ENCODE results near the gene ISYNA1. TPM values are rescaled to one million over a fixed set of nuclear protein-coding genes. Genes with fewer than 3 reads are reported as not detected.

The ISYNA1 gene
- total and polyA plus RNA-seq, 4 donors: 14.7 to 56.7 (median 25.0) TPM

- no peak overlapping the region for H3K9ac ChIP-seq (ENCODE audit: insufficient read depth in 1 of 2, low read length in 2 of 2)
- WGBS, 2 donors: 28 to 41% methylated on average over 7 of the region's 7 CpGs
- TF ChIP-seq, protein P1, sequence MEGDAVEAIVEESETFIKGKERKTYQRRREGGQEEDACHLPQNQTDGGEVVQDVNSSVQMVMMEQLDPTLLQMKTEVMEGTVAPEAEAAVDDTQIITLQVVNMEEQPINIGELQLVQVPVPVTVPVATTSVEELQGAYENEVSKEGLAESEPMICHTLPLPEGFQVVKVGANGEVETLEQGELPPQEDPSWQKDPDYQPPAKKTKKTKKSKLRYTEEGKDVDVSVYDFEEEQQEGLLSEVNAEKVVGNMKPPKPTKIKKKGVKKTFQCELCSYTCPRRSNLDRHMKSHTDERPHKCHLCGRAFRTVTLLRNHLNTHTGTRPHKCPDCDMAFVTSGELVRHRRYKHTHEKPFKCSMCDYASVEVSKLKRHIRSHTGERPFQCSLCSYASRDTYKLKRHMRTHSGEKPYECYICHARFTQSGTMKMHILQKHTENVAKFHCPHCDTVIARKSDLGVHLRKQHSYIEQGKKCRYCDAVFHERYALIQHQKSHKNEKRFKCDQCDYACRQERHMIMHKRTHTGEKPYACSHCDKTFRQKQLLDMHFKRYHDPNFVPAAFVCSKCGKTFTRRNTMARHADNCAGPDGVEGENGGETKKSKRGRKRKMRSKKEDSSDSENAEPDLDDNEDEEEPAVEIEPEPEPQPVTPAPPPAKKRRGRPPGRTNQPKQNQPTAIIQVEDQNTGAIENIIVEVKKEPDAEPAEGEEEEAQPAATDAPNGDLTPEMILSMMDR (IDR thresholded peaks at IDR 0.05; ENCODE audit: control extremely low read depth, extremely low read depth): no peak
- no peaks in the 10 kb centered on the region for H3K9me3 ChIP-seq (ENCODE audit: control insufficient read depth in 4 of 4, insufficient read depth in 3 of 4, low read length in 3 of 4)
- no peaks in the 10 kb centered on the region for H3K27me3 ChIP-seq (ENCODE audit: control insufficient read depth in 3 of 3, insufficient read depth in 3 of 3, low read length in 2 of 3)
- peak overlapping the region in 1 of 2 donors; percentile 60 for H3K27ac ChIP-seq (ENCODE audit: low read depth in 1 of 2, low read length in 1 of 2)
- ATAC-seq (ENCODE audit: insufficient read depth, low FRiP score): peak; percentile 30
- H3K36me3 ChIP-seq (ENCODE audit: control insufficient read depth in 4 of 4, insufficient read depth in 4 of 4, low read length in 4 of 4): no peaks in the 10 kb centered on the region
- DNase-seq: peak; percentile 75 to 82 (median 76)
- no peak overlapping the region for H3K4me3 ChIP-seq
- H3K4me1 ChIP-seq (ENCODE audit: control insufficient read depth in 5 of 5, insufficient read depth in 5 of 5, low read length in 5 of 5): peaks cover 0 to 6% (median 0%) of the 10 kb centered on the region in 5 donors
These were observed 36.3 kb downstream of the ISYNA1 start for GRCh38 chr19:18401580-18402112.

DNA sequence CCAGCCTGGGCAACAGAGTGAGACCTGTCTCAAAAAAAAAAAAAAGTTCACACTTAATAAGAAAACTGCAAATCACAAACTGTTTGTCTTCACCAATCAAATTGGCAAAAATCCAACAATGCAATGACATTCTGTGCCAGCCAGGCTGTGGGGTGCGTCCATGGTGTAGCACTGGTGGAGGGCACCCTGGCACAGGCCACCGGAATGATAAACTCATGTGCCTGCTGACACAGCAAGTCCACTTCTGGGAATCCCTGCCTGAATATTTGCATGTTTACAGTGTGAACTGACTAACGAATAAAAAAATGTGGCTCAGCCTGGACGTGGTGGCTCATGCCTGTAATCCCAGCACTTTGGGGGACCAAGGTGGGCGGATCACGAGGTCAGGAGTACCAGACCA, 38.9 kb downstream of the ISYNA1 start:
- Histone ChIP-seq H3K4me1 (ENCODE audit: control insufficient read depth in 5 of 5, insufficient read depth in 5 of 5, low read length in 5 of 5) (peaks cover 0 to 6% (median 0%) of the 10 kb centered on the region in 5 donors), H3K27me3 (ENCODE audit: control insufficient read depth in 3 of 3, insufficient read depth in 3 of 3, low read length in 2 of 3) (no peaks in the 10 kb centered on the region), H3K27ac (ENCODE audit: low read depth in 1 of 2, low read length in 1 of 2) (no peak overlapping the region), H3K4me3 (no peak overlapping the region), H3K36me3 (ENCODE audit: control insufficient read depth in 4 of 4, insufficient read depth in 4 of 4, low read length in 4 of 4) (no peaks in the 10 kb centered on the region), H3K9me3 (ENCODE audit: control insufficient read depth in 4 of 4, insufficient read depth in 3 of 4, low read length in 3 of 4) (no peaks in the 10 kb centered on the region), H3K9ac (ENCODE audit: insufficient read depth in 1 of 2, low read length in 2 of 2) (no peak overlapping the region)
- peak; percentile 50 for ATAC-seq (ENCODE audit: insufficient read depth, low FRiP score)
- WGBS, 2 donors: 30 to 50% methylated on average over 6 of the region's 6 CpGs
- TF ChIP-seq, protein P1 (IDR thresholded peaks at IDR 0.05; ENCODE audit: control extremely low read depth, extremely low read depth): no peak
- no peak for DNase-seq

DNA sequence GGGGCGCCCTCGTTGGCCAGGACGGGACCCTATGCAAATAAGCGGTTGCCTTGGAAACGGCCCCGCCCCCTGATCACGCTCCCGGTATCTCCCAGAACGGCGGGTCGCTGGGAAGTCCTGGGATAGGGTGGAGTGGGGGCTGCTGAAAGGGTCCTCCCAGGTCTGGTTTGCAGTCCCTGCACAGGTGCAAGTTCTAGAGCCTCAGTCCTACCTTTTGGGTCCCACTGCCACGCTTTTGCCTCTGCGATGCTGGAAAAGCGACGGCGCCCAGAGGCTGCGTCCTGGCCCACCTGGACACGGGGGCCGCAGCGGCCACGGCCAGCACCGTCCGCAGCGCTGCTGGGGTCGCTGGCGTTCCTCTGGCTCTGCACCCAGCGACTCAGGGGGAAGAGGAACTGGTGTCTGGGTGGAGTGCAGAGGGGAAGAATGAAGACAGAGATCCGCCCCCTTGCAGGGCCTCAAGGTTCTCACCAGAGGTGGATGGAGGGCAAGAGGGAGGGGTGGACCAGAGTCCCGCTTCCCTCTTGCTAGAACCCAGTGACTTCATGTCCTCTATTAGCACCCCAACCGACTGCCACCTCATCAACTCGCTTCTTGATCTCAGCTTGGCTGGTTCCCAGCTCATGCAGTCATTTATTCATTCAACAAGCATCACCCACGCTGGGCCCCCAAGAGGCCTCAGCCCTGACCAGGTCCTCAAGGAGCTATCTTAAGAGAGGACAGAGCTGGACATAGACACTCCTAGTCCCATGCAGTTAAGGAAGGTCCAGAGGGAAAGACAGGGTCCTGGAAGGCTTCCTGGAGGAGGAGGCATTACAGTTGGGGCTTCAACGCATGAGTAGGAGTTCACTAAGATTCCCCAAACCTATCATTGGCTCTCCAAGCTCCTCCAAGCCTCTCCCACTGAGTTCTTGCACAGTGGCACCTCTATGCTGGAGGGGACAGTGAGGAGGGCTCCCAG, 40.4 kb downstream of the ISYNA1 start, which contains the start of gene LRRC25:
Gene LRRC25 (minus strand): TSS at position 381 of the 961 bp plus-strand sequence. CDS start 659 bp downstream, outside the sequence.
- H3K36me3 ChIP-seq (ENCODE audit: control insufficient read depth in 4 of 4, insufficient read depth in 4 of 4, low read length in 4 of 4): no peaks in the 10 kb centered on the region
- H3K4me1 ChIP-seq (ENCODE audit: control insufficient read depth in 5 of 5, insufficient read depth in 5 of 5, low read length in 5 of 5): peaks cover 0 to 6% (median 0%) of the 10 kb centered on the region in 5 donors
- H3K27ac ChIP-seq (ENCODE audit: low read depth in 1 of 2, low read length in 1 of 2): no peak within 1 kb of the TSS
- ATAC-seq (ENCODE audit: insufficient read depth, low FRiP score) (peak; percentile 35), DNase-seq (peak in 1 of 3 donors; percentile 56)
- WGBS, 2 donors: 8 to 12% methylated on average over 25 to 33 of the region's 33 CpGs
- H3K27me3 ChIP-seq (ENCODE audit: control insufficient read depth in 3 of 3, insufficient read depth in 3 of 3, low read length in 2 of 3): no peaks in the 10 kb centered on the region
- no peaks in the 10 kb centered on the region for H3K9me3 ChIP-seq (ENCODE audit: control insufficient read depth in 4 of 4, insufficient read depth in 3 of 4, low read length in 3 of 4)
- TF ChIP-seq, protein P1 (IDR thresholded peaks at IDR 0.05; ENCODE audit: control extremely low read depth, extremely low read depth): no peak
- H3K4me3 ChIP-seq: no peak within 1 kb of the TSS
- H3K9ac ChIP-seq (ENCODE audit: insufficient read depth in 1 of 2, low read length in 2 of 2): no peak within 1 kb of the TSS
